PC-9 (cell line): Measurements from ENCODE around the gene CCDC181.
"Not testable (repeated sequence)": the region's sequence is repeated elsewhere in the genome, so short reads cannot be mapped to it uniquely, and the experiment has no call there.

Experiments used
- EZH2 ChIP-seq: fragments of 200-600 bp; sonication (generic); IDR thresholded peaks from 2 replicates; pipeline ENCODE4 v1.8.0; 2017; ENCODE audit warnings: antibody characterized with exemption, low read depth
- TF ChIP-seq, protein P1 (sequence below): fragments of 200-600 bp; sonication (generic); conservative IDR thresholded peaks from 2 replicates; pipeline ENCODE4 v1.6.1; 2017; ENCODE audit warnings: mixed run types, antibody characterized with exemption, mild to moderate bottlenecking, moderate library complexity

DNA sequence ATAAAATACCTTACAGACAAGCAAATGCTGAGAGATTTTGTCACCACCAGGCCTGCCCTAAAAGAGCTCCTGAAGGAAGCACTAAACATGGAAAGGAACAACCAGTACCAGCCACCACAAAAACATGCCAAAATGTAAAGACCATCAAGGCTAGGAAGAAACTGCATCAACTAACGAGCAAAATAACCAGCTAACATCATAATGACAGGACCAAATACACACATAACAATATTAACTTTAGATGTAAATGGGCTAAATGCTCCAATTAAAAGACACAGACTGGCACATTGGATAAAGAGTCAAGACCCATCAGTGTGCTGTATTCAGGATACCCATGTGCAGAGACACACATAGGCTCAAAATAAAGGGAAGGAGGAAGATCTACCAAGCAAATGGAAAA, 24.7 kb downstream of the CCDC181 start:
- TF ChIP-seq, protein P1, sequence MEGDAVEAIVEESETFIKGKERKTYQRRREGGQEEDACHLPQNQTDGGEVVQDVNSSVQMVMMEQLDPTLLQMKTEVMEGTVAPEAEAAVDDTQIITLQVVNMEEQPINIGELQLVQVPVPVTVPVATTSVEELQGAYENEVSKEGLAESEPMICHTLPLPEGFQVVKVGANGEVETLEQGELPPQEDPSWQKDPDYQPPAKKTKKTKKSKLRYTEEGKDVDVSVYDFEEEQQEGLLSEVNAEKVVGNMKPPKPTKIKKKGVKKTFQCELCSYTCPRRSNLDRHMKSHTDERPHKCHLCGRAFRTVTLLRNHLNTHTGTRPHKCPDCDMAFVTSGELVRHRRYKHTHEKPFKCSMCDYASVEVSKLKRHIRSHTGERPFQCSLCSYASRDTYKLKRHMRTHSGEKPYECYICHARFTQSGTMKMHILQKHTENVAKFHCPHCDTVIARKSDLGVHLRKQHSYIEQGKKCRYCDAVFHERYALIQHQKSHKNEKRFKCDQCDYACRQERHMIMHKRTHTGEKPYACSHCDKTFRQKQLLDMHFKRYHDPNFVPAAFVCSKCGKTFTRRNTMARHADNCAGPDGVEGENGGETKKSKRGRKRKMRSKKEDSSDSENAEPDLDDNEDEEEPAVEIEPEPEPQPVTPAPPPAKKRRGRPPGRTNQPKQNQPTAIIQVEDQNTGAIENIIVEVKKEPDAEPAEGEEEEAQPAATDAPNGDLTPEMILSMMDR = not testable (repeated sequence)
- not testable (repeated sequence) for TF ChIP-seq EZH2
